ENCODE data around the gene TRMT13.

- TF ChIP-seq CTCF (IDR thresholded peaks at IDR 0.05) (no peak), EZH2 (IDR thresholded peaks at IDR 0.05) (no peak), EZH2phosphoT487 (IDR thresholded peaks at IDR 0.05) (no peak)
Measured at GRCh38 chr1:100101564-100101963, 31.4 kb upstream of the TRMT13 start.
